BJ (cell line): ENCODE data around the gene SPEM1. TPM values are rescaled to one million over a fixed set of nuclear protein-coding genes. Genes with fewer than 3 reads are reported as not detected.

Experiments used
- CTCF ChIA-PET: fragments of 350-600 bp; formaldehyde crosslinking; extraction: SDS; loops from one replicate; lab custom pipeline; 2021; ENCODE audit warnings: antibody characterized with exemption, inconsistent platforms; lab: Yijun Ruan, JAX
- POLR2A ChIA-PET: fragments of 300-600 bp; sonication (Branson Sonifier 250); formaldehyde crosslinking; extraction: SDS; loops from one replicate; lab custom pipeline; 2021; ENCODE audit warnings: antibody characterized with exemption; lab: Charles Lee
- DNase-seq: peaks from one replicate; pipeline ENCODE4 v3.0.0-alpha.2; 2011; ENCODE audit warnings: low read depth
- H3K27me3 ChIP-seq: 2 replicates; pipeline ENCODE4 v1.6.0; 2011; ENCODE audit warnings: low read length; ENCODE audit not compliant: control insufficient read depth, insufficient read depth
- H3K36me3 ChIP-seq: 2 replicates; pipeline ENCODE4 v1.5.1; 2011; ENCODE audit warnings: low read length; ENCODE audit not compliant: control insufficient read depth, insufficient read depth
- H3K4me3 ChIP-seq: 2 replicates; pipeline ENCODE4 v1.5.1; 2011; ENCODE audit warnings: low read depth, mild to moderate bottlenecking, control low read depth, low read length
- CTCF ChIP-seq: IDR thresholded peaks from 2 replicates; pipeline ENCODE4 v1.5.1; 2011; ENCODE audit warnings: low read depth, mild to moderate bottlenecking, control low read depth, inconsistent platforms, low read length, moderate library complexity; ENCODE audit not compliant: insufficient read depth
- polyA plus RNA-seq: library from polyadenylated mRNA; depleted of rRNA; stranded (reverse); fragments of >200 nt; gene quantifications from 2 replicates; pipeline ENCODE4 v1.2.3, GENCODE V29; 2011

SPEM1 gene
- polyA plus RNA-seq, 1 experiment, result not detected

- Histone ChIP-seq H3K4me3 (no peak overlapping the region), H3K36me3 (no peaks in the 10 kb centered on the region), H3K27me3 (no peaks in the 10 kb centered on the region)
- ChIA-PET CTCF (no interaction called here), POLR2A (interaction anchor here (0.6 kb wide), 1 partner anchor 135 kb away, joined by 3 read pairs; no protein-coding TSS in a partner anchor)
- DNase-seq, result no peak
- TF ChIP-seq CTCF, result no peak
Measured at GRCh38 chr17:7425756-7426155, 5.6 kb downstream of the SPEM1 start.

GRCh38 chr17:7426203-7426863 is 6.2 kb downstream of the SPEM1 start:
- ChIA-PET POLR2A (no interaction called here), CTCF (no interaction called here)
- H3K4me3 ChIP-seq, result no peak overlapping the region
- no peaks in the 10 kb centered on the region for H3K27me3 ChIP-seq
- no peak for DNase-seq
- no peaks in the 10 kb centered on the region for H3K36me3 ChIP-seq
- TF ChIP-seq CTCF, result no peak

GRCh38 chr17:7426896-7427489 is 6.9 kb downstream of the SPEM1 start:
- CTCF ChIA-PET, result interaction anchor here (1.0 kb wide), 1 partner anchor 9 kb away, joined by 5 read pairs; no protein-coding TSS in a partner anchor
- no peak overlapping the region for H3K4me3 ChIP-seq
- TF ChIP-seq CTCF, result no peak

GRCh38 chr17:7427549-7427948 is 7.4 kb downstream of the SPEM1 start:
- H3K36me3 ChIP-seq, result no peaks in the 10 kb centered on the region
- H3K4me3 ChIP-seq, result no peak overlapping the region
- H3K27me3 ChIP-seq, result no peaks in the 10 kb centered on the region
- no peak for DNase-seq
- ChIA-PET POLR2A (no interaction called here), CTCF (interaction anchor here (1.0 kb wide), 1 partner anchor 9 kb away, joined by 5 read pairs; no protein-coding TSS in a partner anchor)
- TF ChIP-seq CTCF, result no peak

More at GRCh38 chr17:7426896-7427489, 6.9 kb downstream of the SPEM1 start:
- Histone ChIP-seq H3K36me3 (no peaks in the 10 kb centered on the region), H3K27me3 (no peaks in the 10 kb centered on the region)
- POLR2A ChIA-PET, result no interaction called here
- DNase-seq, result no peak

GRCh38 chr17:7428557-7428956 is 8.4 kb downstream of the SPEM1 start, which contains the start of gene SPEM3:
Gene SPEM3, plus strand, starts transcription at chr17:7428857. Its CDS starts 46 bp downstream, at chr17:7428903.
- POLR2A ChIA-PET, result no interaction called here
- no peak for DNase-seq
- TF ChIP-seq CTCF, result no peak
- H3K27me3 ChIP-seq, result no peaks in the 10 kb centered on the region
- H3K4me3 ChIP-seq, result no peak within 1 kb of the TSS
- CTCF ChIA-PET, result no interaction called here
- H3K36me3 ChIP-seq, result no peaks in the 10 kb centered on the region
